ENCODE data around the gene NGDN.

The NGDN gene

DNA sequence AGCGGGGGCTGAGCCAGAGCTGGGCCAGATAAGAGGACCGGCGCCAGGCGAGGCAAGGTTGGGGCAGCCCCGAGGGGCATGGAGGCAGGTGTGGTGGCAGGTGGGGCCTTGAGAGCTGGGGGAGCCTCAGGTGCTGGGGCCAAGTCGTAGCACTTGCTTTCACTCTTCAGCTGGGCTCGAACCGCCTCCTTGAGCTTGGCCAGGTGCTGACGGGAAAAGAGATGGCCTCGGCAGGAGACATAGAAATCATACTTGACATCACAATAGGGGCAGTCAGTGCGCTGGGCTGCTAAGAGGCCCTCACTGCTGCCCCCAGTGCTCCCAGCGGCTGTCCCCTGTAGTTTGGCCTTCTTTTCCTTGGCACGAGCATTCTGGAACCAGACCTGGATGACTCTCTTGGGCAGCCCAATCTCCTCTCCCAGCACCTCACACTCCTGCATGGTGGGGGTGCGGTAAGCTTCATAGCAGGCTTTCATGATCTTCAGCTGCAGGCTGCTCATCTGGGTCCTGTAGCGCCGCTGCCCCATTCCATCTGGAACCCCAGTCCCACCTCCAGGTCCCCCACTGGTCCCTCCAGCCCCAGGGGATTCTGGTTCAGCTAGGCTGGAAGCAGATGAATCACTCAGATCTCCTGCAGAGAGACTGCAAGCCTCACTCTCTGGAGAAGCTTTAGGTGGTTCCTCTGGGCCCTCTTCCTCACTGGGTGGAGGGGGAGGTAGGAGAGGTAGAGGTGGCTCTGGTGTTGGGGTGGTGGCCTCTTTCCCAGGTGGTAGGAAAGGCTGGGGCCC, 53.9 kb downstream of the NGDN start:
- H3K36me3 ChIP-seq (ENCODE audit: insufficient read depth, low read length), result no peaks in the 10 kb centered on the region
- H3K4me1 ChIP-seq (ENCODE audit: insufficient read depth, low read length, severe bottlenecking), result no peaks in the 10 kb centered on the region
- H3K9ac ChIP-seq (ENCODE audit: low read length), result no peak overlapping the region
- no peaks in the 10 kb centered on the region for H4K20me1 ChIP-seq (ENCODE audit: insufficient read depth, low read length)
- H2AFZ ChIP-seq (ENCODE audit: low read length), result no peak overlapping the region
- no peaks in the 10 kb centered on the region for H3F3A ChIP-seq (ENCODE audit: insufficient read depth, low read length)
- H3K79me2 ChIP-seq (ENCODE audit: insufficient read depth, low read length), result no peaks in the 10 kb centered on the region
- H3K4me3 ChIP-seq (ENCODE audit: low read depth, low read length, poor library complexity, severe bottlenecking), result no peak overlapping the region
- H3K27me3 ChIP-seq (ENCODE audit: insufficient read depth, low read length), result no peaks in the 10 kb centered on the region
- no peak overlapping the region for H3K4me2 ChIP-seq (ENCODE audit: low read length)
- H3K9me2 ChIP-seq (ENCODE audit: low read depth, low read length), result no peaks in the 10 kb centered on the region
- H3K9me3 ChIP-seq (ENCODE audit: low read length), result no peaks in the 10 kb centered on the region
- TF ChIP-seq EZH2 (IDR thresholded peaks at IDR 0.05; ENCODE audit: borderline replicate concordance, low read length), result no peak
- TF ChIP-seq, protein P1, sequence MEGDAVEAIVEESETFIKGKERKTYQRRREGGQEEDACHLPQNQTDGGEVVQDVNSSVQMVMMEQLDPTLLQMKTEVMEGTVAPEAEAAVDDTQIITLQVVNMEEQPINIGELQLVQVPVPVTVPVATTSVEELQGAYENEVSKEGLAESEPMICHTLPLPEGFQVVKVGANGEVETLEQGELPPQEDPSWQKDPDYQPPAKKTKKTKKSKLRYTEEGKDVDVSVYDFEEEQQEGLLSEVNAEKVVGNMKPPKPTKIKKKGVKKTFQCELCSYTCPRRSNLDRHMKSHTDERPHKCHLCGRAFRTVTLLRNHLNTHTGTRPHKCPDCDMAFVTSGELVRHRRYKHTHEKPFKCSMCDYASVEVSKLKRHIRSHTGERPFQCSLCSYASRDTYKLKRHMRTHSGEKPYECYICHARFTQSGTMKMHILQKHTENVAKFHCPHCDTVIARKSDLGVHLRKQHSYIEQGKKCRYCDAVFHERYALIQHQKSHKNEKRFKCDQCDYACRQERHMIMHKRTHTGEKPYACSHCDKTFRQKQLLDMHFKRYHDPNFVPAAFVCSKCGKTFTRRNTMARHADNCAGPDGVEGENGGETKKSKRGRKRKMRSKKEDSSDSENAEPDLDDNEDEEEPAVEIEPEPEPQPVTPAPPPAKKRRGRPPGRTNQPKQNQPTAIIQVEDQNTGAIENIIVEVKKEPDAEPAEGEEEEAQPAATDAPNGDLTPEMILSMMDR (IDR thresholded peaks at IDR 0.05; ENCODE audit: low read length), result no peak
- H3K27ac ChIP-seq (ENCODE audit: low read depth, low read length, poor library complexity, severe bottlenecking), result no peak overlapping the region

DNA sequence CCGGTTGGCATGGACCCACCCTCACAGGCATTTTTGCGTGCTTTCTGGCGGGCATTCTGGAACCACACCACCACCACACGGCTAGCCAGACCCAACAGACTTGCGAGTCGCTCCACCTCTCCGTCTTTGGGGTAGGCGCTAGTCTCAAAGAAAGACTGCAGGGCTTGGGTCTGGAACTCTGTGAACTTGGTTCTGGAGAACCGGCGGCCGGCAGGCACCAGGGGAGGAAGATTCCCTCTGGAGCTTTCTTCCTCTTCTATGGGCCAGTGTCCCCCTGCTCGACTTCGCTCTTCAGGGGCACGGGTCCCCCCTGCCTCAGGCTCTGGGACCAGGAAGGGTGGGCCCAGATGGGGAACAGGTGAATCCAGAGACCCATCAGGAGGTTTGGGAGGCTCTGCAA, 55.5 kb downstream of the NGDN start:
- no peaks in the 10 kb centered on the region for H3K4me1 ChIP-seq (ENCODE audit: insufficient read depth, low read length, severe bottlenecking)
- no peaks in the 10 kb centered on the region for H4K20me1 ChIP-seq (ENCODE audit: insufficient read depth, low read length)
- H3K9me2 ChIP-seq (ENCODE audit: low read depth, low read length), result no peaks in the 10 kb centered on the region
- no peak overlapping the region for H3K9ac ChIP-seq (ENCODE audit: low read length)
- TF ChIP-seq, protein P1 (IDR thresholded peaks at IDR 0.05; ENCODE audit: low read length), result no peak
- no peak for TF ChIP-seq EZH2 (IDR thresholded peaks at IDR 0.05; ENCODE audit: borderline replicate concordance, low read length)
- no peak overlapping the region for H3K4me2 ChIP-seq (ENCODE audit: low read length)
- no peaks in the 10 kb centered on the region for H3K9me3 ChIP-seq (ENCODE audit: low read length)
- no peaks in the 10 kb centered on the region for H3K36me3 ChIP-seq (ENCODE audit: insufficient read depth, low read length)
- no peaks in the 10 kb centered on the region for H3F3A ChIP-seq (ENCODE audit: insufficient read depth, low read length)
- H3K79me2 ChIP-seq (ENCODE audit: insufficient read depth, low read length), result no peaks in the 10 kb centered on the region
- no peak overlapping the region for H3K4me3 ChIP-seq (ENCODE audit: low read depth, low read length, poor library complexity, severe bottlenecking)
- H3K27ac ChIP-seq (ENCODE audit: low read depth, low read length, poor library complexity, severe bottlenecking), result no peak overlapping the region
- no peaks in the 10 kb centered on the region for H3K27me3 ChIP-seq (ENCODE audit: insufficient read depth, low read length)
- H2AFZ ChIP-seq (ENCODE audit: low read length), result no peak overlapping the region

DNA sequence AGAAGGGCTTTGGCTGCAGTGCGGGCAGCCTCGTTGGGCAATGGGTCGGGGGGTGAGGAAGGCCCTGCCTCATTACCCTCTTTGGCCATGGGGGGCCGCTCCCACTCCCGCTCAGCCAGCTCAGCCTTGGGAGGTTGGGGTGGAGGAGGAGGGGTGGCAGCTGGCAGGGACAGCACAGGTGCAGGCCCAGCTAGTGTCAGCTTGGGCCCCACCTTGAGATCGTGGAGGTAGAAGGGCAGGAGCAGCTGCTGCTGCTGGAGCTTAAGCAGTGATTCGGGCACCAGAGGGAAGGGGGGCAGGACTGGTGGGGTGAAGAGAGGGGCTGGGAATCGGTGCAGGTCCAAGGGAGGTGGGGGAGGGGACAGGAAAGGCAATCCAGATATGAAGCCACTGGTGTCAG, 56.1 kb downstream of the NGDN start:
- Histone ChIP-seq H3K9ac (ENCODE audit: low read length) (no peak overlapping the region), H2AFZ (ENCODE audit: low read length) (no peak overlapping the region), H3K9me2 (ENCODE audit: low read depth, low read length) (no peaks in the 10 kb centered on the region), H4K20me1 (ENCODE audit: insufficient read depth, low read length) (no peaks in the 10 kb centered on the region), H3K79me2 (ENCODE audit: insufficient read depth, low read length) (no peaks in the 10 kb centered on the region), H3K4me2 (ENCODE audit: low read length) (no peak overlapping the region), H3K27me3 (ENCODE audit: insufficient read depth, low read length) (no peaks in the 10 kb centered on the region), H3K9me3 (ENCODE audit: low read length) (no peaks in the 10 kb centered on the region), H3K27ac (ENCODE audit: low read depth, low read length, poor library complexity, severe bottlenecking) (no peak overlapping the region), H3K4me1 (ENCODE audit: insufficient read depth, low read length, severe bottlenecking) (no peaks in the 10 kb centered on the region), H3F3A (ENCODE audit: insufficient read depth, low read length) (no peaks in the 10 kb centered on the region), H3K4me3 (ENCODE audit: low read depth, low read length, poor library complexity, severe bottlenecking) (no peak overlapping the region), H3K36me3 (ENCODE audit: insufficient read depth, low read length) (no peaks in the 10 kb centered on the region)
- TF ChIP-seq EZH2 (IDR thresholded peaks at IDR 0.05; ENCODE audit: borderline replicate concordance, low read length), result no peak
- TF ChIP-seq, protein P1 (IDR thresholded peaks at IDR 0.05; ENCODE audit: low read length), result no peak

Measured in OCI-LY1 (cell line).